Stimulated activated CD8-positive, alpha-beta memory T cell treated with anti-CD3 and anti-CD28 coated beads, Interleukin-7, amount 100 ng/mL, for 1 hour (primary cell): Measurements from ENCODE around the gene PWWP2B.

Experiments used
- DNase-seq, 2 donors: peaks; one replicate each; pipeline ENCODE4 v3.0.0-alpha.2; 2020; ENCODE audit warnings: low read depth in 2 of 2

PWWP2B gene

DNA sequence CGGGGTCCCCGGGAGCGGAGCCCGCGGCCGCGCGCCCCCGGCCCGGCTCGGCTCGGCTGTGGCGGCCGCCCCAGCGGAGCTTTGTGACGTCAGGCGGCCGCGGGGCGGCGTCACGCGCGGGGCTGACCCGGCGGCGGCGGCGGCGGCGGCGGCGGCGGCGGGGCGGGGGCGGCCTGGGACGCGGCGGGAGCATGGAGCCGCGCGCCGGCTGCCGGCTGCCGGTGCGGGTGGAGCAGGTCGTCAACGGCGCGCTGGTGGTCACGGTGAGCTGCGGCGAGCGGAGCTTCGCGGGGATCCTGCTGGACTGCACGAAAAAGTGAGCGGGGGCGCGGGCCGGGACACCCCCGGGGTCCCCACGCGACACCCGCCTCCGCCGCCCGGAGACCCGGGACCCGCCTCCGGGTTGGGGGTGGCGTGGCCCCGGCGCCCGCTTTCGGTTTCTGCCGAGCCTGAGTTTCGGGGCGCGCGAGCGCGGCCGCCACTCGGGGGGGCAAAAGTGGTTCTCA lies at the start of gene PWWP2B:
Gene PWWP2B, plus strand, starts transcription at position 165 of the 506 bp plus-strand sequence. Its CDS starts 27 bp downstream, at position 192.
- DNase-seq = peak in 1 of 2 donors; percentile 33

DNA sequence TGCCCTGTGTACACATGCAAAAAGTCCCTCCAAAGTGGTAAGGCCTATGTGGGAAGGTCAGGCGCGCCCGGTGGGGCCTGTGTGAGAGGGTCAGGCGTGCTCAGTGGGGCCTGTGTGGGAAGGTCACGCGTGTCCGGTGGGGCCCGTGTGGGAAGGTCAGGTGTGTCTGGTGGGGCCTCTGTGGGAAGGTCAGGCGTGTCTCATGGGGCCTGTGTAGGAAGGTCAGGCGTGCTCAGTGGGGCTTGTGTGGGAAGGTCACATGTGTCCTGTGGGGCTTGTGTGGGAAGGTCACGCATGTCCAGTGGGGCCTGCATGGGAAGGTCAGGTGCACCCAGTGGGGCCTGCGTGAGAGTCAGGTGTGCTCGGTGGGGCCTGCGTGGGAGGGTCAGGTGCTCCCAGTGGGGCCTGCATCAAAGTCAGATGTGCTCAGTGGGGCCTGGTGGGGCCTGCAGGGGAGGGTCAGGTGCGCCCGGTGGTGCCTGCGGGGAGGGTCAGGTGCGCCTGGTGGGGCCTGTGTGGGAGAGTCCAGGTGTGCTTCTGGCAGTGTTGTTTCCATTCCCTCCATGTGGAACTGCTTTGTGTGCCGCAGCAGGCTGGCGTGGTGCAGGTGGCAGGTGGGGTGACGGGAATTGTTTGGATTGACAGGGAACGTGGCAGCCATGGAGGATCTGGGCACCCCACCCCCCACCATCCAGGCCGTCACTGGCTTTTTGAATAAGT lies 49.6 kb upstream of the PWWP2B start:
- DNase-seq = no peak

DNA sequence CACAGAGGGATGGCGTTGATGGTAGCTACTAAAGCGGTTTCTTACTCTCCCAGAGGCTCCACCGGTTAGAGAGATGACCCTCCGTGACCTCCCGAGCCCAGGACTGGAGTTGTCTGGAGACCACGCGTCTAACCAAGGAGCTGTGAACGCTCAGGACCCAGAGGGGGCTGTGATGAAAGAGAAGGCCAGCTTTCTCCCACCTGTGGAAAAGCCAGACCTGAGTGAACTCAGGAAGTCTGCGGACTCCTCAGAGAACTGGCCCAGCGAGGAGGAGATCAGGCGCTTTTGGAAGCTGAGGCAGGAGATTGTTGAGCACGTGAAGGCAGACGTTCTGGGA lies 49.1 kb upstream of the PWWP2B start:
- no peak for DNase-seq

DNA sequence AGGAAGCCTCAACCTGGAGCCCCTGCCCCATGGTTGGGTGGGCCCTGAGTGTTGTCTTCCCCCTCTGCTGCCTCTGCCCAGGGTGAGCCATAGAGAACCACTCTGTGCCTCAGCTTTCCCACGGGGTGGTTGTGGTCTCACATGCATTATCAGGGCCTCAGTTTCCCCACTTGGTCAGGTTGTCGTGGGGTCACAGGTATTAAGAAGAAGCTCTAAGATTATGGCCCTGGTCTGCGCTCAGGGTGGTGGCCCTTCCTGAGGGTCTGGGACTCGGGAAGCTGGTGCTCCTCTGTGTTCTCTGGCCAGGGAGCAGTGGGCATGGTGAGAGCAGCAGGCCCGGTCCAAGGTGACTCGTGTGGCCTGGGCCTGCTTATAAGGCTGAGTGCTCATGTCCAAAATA lies 47.2 kb upstream of the PWWP2B start:
- DNase-seq = no peak

DNA sequence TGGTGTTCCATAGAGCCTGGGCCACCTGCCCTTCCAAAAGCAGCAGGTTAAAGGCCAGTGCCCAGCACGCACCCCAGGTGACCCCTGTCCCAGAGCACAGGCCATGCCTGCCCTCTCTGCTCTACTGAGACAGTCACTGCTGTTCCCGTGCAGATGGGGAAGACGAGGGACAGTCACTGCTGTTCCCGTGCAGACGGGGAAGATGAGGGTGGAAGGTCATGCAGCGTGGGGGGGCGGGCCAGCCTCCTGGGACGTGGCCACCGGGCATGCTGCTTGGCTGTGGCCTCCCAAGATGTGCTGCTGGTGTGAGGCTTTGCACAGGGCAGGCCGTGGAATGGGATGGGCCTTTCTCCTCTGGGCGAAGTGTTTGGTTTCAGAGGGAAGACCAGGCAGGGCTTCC lies 46.6 kb upstream of the PWWP2B start:
- DNase-seq = no peak

DNA sequence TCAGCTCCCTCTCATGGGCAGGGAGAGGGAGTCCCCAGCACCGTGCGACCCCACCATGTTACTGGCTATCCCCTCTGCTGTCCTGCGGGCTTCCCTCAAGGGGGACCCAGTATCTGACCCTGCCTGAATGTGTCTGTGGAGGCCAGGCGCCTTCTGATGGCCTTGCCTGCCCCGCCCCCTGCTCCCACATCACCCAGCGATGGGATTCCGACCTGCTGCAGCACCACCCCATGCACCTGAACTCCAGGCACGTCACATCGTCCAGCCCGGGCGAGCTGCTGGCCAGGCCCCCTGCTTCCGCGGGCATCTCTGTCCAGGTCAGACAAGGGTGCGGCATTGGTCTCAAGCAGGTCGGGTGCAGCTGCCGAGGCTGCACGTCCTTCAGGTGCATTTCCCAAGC lies 46.1 kb upstream of the PWWP2B start:
- no peak for DNase-seq

DNA sequence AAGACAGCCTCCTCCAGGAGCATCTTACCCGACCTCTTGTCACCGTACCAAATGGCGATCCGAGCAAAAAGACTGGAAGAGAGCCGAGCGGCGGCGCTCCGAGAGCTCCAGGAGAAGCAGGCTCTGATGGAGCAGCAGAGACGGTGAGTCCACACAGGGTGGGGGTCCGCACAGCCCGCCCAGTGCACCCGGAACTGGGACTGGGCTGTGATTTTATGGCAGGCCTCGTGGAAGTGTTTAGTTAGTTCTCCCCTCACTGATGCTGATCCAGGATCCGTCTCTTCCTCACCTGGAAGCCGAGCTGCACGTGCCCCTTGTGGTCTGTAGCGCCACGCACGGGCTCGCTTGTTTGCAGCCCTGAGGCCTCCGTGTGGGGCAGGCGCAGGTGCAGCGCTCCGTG lies 45.4 kb upstream of the PWWP2B start:
- no peak for DNase-seq

DNA sequence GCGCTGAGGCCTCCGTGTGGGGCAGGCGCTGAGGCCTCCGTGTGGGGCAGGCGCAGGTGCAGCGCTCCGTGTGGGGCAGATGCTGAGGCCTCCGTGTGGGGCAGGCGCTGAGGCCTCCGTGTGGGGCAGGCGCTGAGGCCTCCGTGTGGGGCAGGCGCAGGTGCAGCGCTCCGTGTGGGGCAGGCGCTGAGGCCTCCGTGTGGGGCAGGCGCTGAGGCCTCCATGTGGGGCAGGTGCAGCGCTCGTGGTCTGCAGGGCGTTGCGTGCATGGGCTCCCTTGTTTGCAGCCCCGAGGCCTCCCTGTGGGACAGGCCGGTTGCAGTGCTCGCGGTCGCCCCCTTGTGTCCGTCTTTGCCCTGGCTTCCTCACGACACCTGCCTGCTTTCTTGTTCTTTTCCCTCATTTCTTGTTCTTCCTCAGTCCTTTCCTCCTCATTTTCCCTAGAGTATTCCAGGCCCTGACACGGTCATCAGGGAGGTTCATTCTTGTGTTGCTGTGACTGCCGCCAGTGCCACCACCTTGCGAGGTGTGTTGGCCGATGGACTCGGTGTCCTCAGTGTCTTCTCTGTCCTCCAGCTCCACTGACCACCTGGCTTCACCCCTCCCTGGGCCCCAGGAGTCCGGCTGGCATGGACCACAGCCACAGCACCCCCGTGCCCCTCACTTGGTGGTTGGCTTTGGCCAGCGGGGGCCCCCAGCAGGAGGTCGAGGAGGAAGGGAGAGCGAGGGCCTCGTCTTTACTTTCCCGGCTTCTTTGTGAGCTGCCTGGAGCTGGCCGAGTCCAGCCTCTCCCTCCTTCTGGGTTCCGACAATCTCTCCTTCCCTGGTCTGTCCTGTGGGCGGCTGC lies 44.3 kb upstream of the PWWP2B start:
- peak; percentile 58 to 62 for DNase-seq

DNA sequence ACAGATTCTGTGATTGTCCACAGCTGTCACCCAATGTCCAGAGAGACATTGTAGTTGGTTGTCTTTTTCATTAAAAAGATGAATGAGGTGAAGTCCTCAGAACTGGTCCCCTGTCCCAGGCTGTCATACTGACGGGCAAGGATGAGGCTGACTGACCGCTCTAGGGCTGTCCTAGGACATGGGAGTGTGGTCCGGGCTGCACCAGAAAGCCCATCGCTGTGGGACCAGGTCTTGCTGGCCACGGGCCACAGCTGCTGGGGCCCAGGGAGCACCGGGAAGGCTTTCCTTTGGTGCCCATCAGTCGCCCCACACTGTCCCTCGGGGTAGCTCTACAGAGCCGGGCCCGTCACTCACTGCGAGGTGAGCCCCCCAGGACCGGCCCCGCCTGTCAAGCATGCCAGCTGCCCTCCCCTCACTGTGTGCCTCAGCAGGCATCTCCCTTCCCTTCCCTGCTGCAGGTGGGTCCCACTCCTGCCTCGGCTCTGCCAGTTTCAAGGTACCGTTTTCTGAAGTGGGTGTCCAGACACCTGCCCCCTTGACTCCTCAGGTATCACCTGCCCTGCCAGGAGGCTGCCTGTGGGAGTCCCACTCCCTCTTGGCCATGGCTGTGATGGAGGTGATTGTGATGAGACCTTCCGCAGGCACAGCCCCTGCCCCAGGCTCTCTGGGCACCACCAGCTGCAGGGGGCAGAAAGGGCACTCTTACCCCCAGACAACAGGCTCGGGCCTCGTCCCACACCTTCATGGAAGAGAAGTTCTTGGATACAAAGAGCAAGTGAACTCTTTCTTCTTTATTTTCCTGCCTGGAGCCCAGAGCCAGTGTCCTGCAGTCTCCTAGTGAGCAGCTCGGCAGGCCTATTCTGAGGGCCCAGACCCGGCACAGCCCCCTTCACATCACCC lies 43.3 kb upstream of the PWWP2B start:
- no peak for DNase-seq

DNA sequence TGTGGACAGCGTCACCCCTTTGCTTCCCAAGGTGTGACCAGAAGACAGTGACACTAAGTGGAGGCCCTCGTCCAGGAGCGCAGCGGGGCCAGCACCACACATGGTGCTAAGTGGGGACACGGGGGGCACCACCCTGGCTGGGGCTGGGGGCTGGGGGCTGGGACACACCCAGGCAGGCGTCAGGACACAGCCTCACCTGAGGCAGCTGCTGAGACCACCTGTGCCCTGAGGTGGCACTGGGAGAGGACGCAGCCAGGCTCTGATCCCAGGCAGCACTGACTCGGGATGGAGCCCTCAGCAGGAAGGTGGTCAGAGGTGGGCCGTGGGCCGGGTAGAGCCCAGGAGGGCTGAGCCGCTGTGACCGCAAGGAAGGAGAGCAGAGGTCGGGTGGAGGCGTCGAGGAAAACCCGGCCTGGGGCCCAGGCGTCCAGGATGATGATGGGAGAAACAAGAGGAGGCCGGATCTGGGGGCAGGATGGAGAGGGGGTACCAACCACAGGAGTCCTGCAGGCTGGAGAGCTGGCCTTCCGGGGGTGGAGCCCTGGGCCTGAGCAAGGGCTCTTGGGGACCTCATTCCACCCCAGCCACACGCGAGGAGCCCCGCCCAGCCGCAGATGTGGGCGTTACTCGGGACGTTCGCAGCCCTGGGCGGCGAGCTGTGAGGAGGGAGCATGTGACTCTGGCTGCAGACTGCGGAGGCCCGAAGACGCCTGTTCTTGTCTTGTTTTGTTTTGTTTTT lies 42.5 kb upstream of the PWWP2B start:
- no peak for DNase-seq

DNA sequence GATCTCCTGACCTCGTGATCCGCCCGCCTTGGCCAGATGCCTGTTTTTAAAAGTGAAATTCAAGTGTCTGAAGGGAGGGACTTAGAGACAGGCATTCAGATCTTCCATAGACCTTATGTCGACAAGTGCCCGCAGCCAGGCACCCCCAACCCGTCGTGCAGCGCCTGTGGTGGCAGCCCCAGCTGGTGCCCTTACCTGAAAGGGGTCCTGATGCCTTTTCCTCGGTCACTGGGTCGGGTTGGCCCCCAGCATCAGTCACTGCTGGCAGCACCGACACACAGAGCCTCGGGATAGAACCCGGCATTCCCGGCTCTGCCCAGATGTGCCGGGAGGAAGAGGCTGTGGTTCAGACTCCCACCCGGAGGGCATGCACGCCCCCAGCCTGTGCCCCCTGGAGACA lies 41.7 kb upstream of the PWWP2B start:
- no peak for DNase-seq

DNA sequence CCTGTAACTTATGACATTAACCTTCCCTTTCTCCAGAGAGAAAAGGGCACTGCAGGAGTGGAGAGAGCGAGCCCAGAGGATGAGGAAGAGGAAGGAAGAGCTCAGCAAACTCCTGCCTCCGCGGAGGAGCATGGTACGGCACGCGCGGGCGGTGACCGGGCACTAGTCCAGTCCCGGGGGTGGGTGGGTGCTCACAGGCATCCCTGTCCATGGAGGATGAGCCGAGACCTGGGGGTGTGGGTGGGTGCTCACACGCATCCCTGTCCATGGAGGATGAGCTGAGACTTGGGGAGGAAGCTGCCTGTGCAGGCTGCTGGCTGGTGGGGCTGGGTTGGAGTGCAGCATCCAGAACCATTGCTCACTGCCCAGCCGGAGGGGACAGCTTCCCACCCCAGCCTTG lies 41.2 kb upstream of the PWWP2B start:
- no peak for DNase-seq

DNA sequence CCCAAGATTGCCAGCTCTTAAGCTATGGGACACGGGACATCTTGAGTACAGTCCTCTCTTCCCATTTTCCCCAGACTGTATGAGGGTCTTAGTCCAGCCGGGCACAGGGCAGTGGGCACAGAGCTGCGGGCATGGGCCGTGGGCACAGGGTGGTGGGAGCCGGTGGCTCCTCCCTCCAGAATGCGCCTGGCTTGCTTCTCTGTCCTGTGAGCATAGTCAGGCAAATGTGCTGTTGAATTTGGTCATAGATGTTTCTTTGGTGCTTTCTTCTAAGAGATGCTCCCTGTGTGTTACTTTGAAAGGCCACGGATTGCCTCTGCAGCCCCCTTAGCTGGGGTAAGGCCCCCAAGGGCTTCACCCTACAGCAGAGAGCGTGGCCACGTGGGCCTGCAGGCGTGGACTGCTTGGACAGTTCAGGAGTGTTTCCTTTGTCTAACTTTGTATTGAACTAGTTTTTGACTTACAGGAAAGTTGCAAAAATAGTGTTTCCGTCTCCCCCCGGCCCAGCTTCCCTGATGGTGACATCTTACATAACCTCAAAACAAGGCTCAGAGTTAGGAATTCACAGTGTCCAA lies 40.3 kb upstream of the PWWP2B start:
- DNase-seq = no peak

DNA sequence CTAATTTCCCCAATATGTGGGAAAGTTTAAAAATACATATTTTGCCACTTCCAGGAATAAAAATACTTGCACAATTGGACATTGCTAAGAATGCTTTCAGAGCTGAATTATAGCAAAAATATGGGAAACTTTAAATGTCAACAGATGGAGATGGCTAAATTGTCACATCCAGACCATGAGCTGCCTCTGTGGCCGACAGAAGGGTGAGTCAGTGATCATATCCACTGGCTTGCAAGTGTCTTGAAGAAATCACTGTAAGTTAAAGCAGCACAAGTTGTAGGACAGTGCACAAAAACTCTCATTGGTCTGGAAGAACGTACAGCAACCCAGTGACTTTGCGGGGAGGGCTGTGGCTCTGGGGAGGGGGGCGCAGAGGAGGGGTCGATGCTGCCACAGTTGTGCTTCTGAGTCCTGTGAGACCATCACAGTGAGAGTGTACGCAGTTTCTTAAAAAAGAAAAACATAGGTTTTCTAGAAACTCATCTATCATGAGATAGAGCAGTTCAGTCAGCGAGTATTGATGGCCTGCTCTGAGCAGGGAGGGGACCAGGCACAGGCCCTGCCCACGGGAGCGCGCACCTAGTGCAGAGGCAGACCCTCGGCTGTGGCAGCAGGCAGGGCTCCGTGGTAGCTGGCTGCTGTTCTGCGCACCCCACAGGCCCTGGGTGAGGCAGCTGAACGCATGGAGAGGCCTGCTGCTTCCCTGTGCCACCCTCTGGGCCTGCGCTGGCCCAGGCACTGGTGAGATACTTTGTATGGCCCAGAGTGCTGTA lies 39.5 kb upstream of the PWWP2B start:
- no peak for DNase-seq

DNA sequence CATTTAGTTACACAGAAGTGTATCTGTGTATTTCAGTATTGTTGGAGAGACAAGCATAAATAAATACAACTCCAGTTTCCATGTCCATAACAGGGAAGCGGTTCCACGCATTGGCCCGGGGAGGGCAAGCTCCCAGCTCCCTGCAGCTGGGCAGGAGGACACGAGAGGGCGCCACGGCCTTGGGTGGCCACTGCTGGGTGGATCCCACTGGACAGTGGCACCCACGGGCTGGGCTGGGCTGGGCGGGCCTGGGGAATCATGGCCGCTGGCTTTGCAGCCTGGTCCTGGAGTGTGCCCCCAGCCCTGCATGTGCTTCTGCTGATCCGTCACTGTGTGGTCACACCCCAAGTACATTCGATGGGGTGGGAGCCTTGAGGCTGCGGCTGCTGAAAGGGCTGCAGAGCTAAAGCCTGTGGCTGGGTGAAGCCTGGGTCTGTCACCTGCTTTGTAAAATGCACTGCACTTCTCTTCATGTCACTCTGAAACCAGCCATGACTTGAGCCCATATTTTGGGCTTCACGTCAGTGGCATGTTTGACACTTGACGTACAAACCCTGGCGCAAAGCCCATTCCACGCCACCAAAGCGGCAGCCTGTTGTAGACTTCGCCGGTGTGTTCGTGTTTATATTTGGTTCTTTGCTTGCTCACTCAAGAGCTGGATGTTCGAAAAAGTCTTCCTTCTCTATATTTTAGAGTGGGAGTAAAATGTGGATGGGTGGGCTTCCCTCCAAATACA lies 37.5 kb upstream of the PWWP2B start:
- no peak for DNase-seq

DNA sequence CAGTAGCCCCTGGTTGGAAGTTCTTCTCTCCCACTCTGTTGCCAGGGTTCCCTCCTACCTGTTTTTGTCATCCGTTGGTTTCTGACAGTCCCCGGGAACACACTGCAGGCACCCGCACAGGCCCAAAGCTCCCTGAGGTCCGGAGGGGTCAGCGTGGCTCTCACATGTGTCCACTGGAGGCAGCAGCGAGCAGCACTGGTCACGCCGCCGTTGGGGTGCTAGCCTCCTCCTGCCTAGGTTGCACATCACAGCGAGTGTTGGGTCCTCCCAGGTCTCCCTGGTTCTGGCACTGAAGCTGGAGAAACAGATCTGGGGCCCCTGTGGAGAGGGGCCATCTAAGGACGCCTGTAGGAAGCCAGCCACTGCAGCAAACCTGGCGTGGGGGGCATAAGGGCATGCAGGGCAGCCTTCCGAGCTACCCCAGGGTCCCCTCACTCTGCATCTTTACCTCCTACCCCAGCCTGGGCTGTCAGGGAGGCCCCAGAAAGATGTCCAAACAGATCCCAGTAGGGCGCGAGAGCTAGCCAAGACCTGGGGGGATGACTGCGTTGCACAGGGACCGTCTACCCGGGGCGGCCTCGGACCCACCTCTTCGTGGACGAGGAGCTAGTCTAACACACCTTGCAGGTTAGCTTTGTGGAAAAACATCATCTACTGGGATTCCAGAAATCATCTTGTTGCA lies 36.1 kb upstream of the PWWP2B start:
- DNase-seq = no peak

DNA sequence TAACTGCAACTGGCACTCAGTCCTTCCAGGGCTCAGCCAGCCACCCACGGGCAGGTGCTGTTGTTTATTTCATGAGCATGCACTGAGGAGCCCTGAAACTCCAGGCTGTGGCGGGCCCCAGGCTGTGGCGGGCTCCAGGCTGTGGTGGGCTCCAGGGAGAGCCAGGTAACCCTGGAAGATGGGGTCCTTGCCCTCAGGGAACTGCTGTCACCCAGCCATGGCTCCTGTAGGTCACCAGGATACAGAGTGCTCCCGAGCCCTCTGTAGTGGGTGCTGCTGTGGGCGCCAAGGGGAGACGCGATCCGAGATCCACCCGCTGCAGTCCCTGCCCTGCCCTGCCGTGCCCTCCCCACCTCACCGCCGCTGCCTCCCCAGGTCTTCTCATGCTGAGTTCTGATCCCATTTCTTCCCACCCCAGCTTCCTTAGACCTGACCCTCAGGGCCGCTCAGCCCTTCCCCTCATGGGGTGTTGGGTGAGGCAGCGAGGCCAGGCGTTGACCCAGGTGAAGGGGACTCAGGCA lies 35.4 kb upstream of the PWWP2B start:
- no peak for DNase-seq

DNA sequence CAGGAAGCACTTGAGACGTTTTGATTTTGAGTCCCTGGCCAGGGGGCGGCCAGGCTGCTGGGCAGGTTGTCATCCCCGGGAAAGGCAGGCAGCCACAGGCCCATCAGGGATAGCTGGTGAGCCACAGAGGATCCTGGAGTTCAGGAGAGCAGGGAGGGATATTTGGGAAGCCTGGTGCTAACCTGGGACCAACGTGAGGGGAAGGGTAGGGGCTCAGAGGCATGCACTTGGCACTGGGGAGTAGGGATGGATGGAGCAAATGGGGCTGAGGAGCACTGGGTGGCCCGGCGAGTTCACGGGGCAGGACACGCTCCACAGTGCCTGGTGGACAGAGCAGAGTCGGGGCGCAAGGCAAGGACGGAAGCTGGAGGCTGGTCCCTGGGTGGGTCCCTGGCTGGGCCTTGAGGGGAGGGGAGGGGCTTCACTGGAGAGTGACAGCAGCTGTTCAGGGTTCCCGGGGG lies 34.8 kb upstream of the PWWP2B start:
- DNase-seq = no peak

DNA sequence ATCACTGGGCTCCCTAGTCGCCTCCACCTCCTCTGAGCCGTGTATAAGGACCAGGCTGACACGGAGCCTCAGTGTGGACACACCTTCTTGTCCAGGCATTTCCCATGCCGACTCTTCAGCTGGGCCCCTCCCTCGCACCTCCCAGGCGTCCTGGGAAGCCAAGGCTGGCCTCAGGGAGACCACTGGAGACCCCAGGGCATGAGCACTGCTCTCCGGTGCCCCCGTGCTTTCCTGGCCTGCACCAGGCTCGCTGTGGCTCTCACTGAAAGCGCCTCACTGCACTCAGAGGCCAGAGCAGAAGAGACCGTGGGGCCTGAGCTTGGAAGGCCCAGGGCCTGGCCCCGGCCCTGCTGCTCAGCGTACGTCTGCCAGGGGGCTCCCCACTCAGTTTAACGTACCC lies 33.6 kb upstream of the PWWP2B start:
- no peak for DNase-seq
